Hematopoietic multipotent progenitor cell treated with erythropoietin and hydrocortisone succinate and interleukin-3 and kit ligand, for 6 days (in vitro differentiated cells): ENCODE measurements around the gene CNIH4.
"Not testable (repeated sequence)": the region's sequence is repeated elsewhere in the genome, so short reads cannot be mapped to it uniquely, and the experiment has no call there.

ENCODE experiments used
- DNase-seq: peaks from one replicate; pipeline ENCODE4 v3.0.0-alpha.2; 2015

CNIH4 gene

GRCh38 chr1:224349716-224350115 lies 7.0 kb upstream of the CNIH4 start:
- not testable (repeated sequence) for DNase-seq

- not testable (repeated sequence) for DNase-seq
These were observed 4.1 kb upstream of the CNIH4 start for GRCh38 chr1:224352436-224353085.

- no peak for DNase-seq
These were observed 2.4 kb upstream of the CNIH4 start for GRCh38 chr1:224353975-224354925.

- DNase-seq: peak; percentile 80
These were observed 996 bp downstream of the CNIH4 start for GRCh38 chr1:224357626-224358124.

- DNase-seq: peak; percentile 17
These were observed 1.6 kb downstream of the CNIH4 start for GRCh38 chr1:224358237-224358636.

- DNase-seq: no peak
These were observed 2.5 kb downstream of the CNIH4 start for GRCh38 chr1:224359207-224359606.

- DNase-seq: no peak
These were observed 11.7 kb downstream of the CNIH4 start for GRCh38 chr1:224368409-224368808.

GRCh38 chr1:224373008-224373590 lies 16.4 kb downstream of the CNIH4 start:
- DNase-seq: no peak

- DNase-seq: no peak
These were observed 18.4 kb downstream of the CNIH4 start for GRCh38 chr1:224375059-224375458.

- no peak for DNase-seq
These were observed 21.0 kb downstream of the CNIH4 start for GRCh38 chr1:224377676-224378006.

- DNase-seq: no peak
These were observed 22.4 kb downstream of the CNIH4 start for GRCh38 chr1:224378855-224379631.

- DNase-seq: peak; percentile 77
These were observed 23.3 kb downstream of the CNIH4 start for GRCh38 chr1:224380003-224380402.

GRCh38 chr1:224381880-224382548 lies 25.3 kb downstream of the CNIH4 start:
- no peak for DNase-seq

GRCh38 chr1:224383218-224383617 lies 26.5 kb downstream of the CNIH4 start:
- DNase-seq: no peak

GRCh38 chr1:224387302-224387912 lies 30.7 kb downstream of the CNIH4 start:
- no peak for DNase-seq

GRCh38 chr1:224387943-224388342 lies 31.3 kb downstream of the CNIH4 start:
- no peak for DNase-seq

- no peak for DNase-seq
These were observed 33.8 kb downstream of the CNIH4 start for GRCh38 chr1:224390517-224390916.

GRCh38 chr1:224392411-224393249 lies 36.0 kb downstream of the CNIH4 start:
- peak; percentile 90 for DNase-seq

GRCh38 chr1:224393294-224393693 lies 36.6 kb downstream of the CNIH4 start:
- DNase-seq: no peak

GRCh38 chr1:224399887-224400286 lies 43.2 kb downstream of the CNIH4 start:
- DNase-seq: no peak
